ENCODE measurements around the gene FITM1. TPM values are rescaled to one million over a fixed set of nuclear protein-coding genes. Genes with fewer than 3 reads are reported as not detected.

FITM1 gene
- total RNA-seq, 4 donors from 2014 or later, result 0.96 to 2.8 (median 1.2) TPM; not detected in 1

- ATAC-seq (ENCODE audit: low FRiP score), result no peak
- TF ChIP-seq CTCF (IDR thresholded peaks at IDR 0.05), result no peak
- DNase-seq (ENCODE audit: low spot score), result no peak
Observed at GRCh38 chr14:24150993-24151392, 20.5 kb downstream of the FITM1 start.

- DNase-seq (ENCODE audit: low spot score), result no peak
- TF ChIP-seq CTCF (IDR thresholded peaks at IDR 0.05), result no peak
- no peak for ATAC-seq (ENCODE audit: low FRiP score)
Observed at GRCh38 chr14:24151404-24152080, 21.1 kb downstream of the FITM1 start.

- no peak for TF ChIP-seq CTCF (IDR thresholded peaks at IDR 0.05)
- DNase-seq (ENCODE audit: low spot score) (no peak), ATAC-seq (ENCODE audit: low FRiP score) (no peak)
Observed at GRCh38 chr14:24155100-24155499, 24.6 kb downstream of the FITM1 start.

GRCh38 chr14:24156840-24157239 is 26.4 kb downstream of the FITM1 start:
- ATAC-seq (ENCODE audit: low FRiP score) (no peak), DNase-seq (ENCODE audit: low spot score) (no peak)
- TF ChIP-seq CTCF (IDR thresholded peaks at IDR 0.05), result no peak

GRCh38 chr14:24157331-24157730 is 26.9 kb downstream of the FITM1 start:
- no peak for TF ChIP-seq CTCF (IDR thresholded peaks at IDR 0.05)
- no peak for DNase-seq (ENCODE audit: low spot score)
- no peak for ATAC-seq (ENCODE audit: low FRiP score)

- TF ChIP-seq CTCF (IDR thresholded peaks at IDR 0.05), result no peak
- DNase-seq (ENCODE audit: low spot score), result no peak
- ATAC-seq (ENCODE audit: low FRiP score), result no peak
Observed at GRCh38 chr14:24159777-24160498, 29.5 kb downstream of the FITM1 start.

- ATAC-seq (ENCODE audit: low FRiP score) (no peak), DNase-seq (ENCODE audit: low spot score) (no peak)
- TF ChIP-seq CTCF (IDR thresholded peaks at IDR 0.05), result no peak
Observed at GRCh38 chr14:24160499-24160849, 30.0 kb downstream of the FITM1 start.
